Pulmonary artery endothelial cell (primary cell): ENCODE measurements around the gene AGTR1. TPM values are rescaled to one million over a fixed set of nuclear protein-coding genes. Genes with fewer than 3 reads are reported as not detected.

Experiments
- DNase-seq: peaks from one replicate; pipeline ENCODE4 v3.0.0-alpha.2; 2011; ENCODE audit warnings: low read depth, low spot score
- total RNA-seq: library from RNA; depleted of rRNA; stranded (reverse); fragments of >200 nt; gene quantifications from 2 replicates; pipeline ENCODE4 v1.2.3, GENCODE V29; 2014

The AGTR1 gene
- not detected in 2 replicates for total RNA-seq

DNA sequence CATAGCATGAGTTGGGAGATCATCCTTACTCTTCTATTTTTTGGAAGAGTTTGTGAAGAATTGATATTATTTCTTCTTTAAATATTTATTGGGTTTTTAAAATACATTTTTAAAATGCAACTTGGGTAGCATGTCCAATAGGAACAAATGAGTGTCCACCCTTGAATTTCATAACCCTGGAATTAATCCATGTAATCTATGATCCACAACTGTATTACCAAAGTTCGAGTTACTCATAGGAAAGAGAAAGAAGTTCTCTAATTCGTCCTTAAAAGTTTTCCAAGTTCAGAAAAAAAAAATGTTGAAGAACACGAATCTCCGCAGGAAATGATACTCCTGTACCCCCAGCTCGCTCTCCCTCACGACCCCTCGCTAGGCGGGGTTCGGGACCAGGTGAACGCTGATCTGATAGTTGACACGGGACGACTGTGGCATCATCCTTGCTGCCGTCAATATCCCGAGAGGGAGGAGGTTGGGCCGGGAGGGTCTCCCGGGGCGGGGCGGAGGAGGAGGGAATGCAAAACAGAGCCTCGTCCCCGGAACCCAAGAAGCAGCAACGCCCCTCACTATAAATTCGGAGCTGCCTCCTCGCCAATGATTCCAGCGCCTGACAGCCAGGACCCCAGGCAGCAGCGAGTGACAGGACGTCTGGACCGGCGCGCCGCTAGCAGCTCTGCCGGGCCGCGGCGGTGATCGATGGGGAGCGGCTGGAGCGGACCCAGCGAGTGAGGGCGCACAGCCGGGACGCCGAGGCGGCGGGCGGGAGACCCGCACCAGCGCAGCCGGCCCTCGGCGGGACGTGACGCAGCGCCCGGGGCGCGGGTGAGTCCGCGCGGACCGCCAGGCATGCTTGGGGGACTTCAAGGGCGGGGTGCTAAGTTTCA is at the start of gene AGTR1:
AGTR1 (plus strand) TSS at position 598 of the 884 bp plus-strand sequence. CDS start 43,133 bp downstream, outside the sequence.
- no peak for DNase-seq

- DNase-seq: no peak
Measured at GRCh38 chr3:148648685-148649352, 48.9 kb upstream of the AGTR1 start.

GRCh38 chr3:148651549-148651948 is 46.2 kb upstream of the AGTR1 start:
- DNase-seq: no peak

DNA sequence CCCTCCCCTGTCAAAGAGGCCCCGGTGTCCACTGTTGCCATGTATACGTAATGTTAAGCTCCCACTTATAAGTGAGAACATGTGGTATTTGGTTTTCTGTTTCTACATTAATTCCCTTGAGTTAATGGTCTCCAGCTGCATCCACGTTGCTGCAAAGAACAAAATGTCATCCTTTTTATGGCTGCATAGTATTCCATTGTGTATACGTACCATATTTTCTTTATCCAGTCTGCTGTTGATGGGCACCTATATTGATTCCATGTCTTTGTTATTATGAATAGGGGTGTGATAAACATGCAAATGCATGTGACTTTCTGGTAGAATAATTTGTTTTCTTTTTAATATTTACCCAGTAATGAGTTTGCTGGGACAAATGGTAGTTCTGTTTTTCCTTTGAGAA is 43.3 kb upstream of the AGTR1 start:
- DNase-seq: no peak

DNA sequence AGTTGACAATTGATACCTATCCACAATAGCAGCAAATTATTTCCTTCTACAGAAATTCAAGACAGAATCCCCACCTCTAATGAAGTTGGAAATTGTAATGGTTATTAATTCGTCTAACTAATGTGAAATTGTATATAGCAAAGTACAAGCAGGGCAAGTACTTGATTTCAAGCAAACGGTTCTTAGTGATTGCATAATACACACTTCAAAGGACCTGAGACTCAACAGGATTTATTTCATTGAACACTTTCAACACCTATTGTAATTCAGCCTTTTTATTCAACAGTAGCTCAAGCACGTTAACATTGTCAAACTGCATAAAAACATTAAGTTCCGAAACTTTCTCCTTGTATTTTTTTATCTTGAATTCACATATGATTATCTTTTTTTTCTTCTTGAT is 40.2 kb upstream of the AGTR1 start:
- no peak for DNase-seq

- DNase-seq: no peak
Measured at GRCh38 chr3:148659512-148659911, 38.2 kb upstream of the AGTR1 start.

DNA sequence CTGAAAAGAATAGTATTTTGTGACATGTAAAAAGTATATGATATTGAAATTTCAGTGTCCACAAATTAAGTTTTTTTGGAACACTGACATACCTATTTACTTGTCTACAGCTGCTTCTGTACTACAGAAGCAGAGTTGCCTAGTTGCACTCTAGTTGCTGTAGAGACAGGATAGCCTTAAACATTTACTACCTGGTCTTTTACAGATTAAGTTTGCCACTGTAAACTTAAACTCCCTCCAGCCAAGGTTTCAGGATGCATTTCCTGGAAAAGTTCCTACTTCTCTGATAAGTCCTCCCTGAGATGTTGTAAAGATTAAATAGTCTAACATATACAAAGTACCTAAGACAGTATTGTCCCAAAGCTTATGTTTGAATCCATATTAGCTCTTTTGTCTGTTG is 17.4 kb upstream of the AGTR1 start:
- no peak for DNase-seq

DNA sequence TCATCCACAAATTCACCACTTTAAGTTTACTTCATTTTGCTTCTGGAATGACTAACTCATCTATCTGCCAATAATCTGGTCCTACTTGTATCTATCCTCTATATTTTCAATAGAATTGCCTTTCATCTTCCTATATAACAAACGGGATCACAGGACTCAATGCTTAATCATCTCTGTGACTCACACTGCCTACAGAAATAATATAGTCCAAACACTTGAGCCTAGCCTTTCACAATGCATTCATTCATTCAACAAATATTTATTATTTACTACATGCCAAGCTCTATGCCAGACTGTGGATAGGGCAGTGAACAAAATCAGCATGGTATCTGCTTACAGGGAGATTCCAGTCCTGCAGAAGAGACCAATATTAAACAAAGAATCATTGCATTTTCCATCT is 16.6 kb upstream of the AGTR1 start:
- no peak for DNase-seq

- no peak for DNase-seq
Measured at GRCh38 chr3:148682997-148683396, 14.7 kb upstream of the AGTR1 start.

DNA sequence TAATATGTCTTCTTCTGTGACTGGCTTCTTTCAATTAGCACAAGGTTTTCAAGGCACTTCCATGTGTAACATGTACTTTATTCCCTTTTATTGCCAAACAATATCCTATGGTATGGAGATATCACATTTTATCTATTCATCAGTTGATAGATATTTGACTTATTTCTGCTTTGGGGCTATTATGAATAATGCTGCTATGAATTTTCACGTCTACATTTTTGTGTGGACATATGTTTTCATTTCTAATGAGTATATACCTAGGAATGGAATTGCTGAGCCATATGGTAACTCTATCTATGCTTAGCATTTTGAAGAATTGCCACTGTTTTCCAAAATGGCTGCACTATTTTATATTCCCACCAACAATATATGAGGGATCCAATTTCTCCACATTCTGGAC is 3.6 kb upstream of the AGTR1 start:
- DNase-seq: no peak

- DNase-seq: no peak
Measured at GRCh38 chr3:148698190-148698810, 597 bp downstream of the AGTR1 start.

- no peak for DNase-seq
Measured at GRCh38 chr3:148705314-148705713, 7.6 kb downstream of the AGTR1 start.

DNA sequence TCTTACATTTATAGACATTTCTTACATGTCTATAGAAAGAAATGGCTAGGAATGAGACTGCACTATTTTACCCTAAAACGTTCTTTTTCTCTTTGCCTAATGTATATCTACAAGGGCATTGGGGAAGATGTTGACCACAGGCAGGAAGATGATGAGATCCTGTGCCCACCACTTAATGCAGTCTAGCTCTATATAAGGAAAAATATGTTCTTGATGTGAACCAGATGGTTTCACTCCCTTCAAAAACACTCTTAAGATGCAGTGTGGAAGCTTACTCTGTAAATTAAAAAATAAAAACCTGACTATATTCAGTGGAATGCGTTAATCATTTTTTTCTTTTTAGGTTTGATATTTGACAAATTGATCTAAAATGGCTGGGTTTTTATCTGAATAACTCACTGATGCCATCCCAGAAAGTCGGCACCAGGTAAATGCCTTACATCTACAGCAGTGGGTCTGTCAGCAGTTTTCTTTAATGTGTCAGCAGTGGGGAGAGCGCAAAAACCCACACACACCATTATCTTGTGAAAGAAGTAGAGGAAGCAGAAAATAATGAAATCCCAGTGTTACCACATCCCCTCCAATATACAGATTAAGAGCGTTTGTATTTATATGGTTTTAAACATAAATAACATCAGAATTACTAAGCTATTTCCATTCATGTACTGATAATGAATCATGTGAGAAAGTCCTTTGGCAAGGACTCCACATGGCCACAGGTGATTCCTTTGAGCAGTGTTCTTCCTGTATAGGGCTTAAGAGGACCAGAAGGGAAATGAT is 10.1 kb downstream of the AGTR1 start:
- DNase-seq: no peak

- DNase-seq: no peak
Measured at GRCh38 chr3:148708409-148708808, 10.7 kb downstream of the AGTR1 start.

- no peak for DNase-seq
Measured at GRCh38 chr3:148709560-148710253, 12.0 kb downstream of the AGTR1 start.

DNA sequence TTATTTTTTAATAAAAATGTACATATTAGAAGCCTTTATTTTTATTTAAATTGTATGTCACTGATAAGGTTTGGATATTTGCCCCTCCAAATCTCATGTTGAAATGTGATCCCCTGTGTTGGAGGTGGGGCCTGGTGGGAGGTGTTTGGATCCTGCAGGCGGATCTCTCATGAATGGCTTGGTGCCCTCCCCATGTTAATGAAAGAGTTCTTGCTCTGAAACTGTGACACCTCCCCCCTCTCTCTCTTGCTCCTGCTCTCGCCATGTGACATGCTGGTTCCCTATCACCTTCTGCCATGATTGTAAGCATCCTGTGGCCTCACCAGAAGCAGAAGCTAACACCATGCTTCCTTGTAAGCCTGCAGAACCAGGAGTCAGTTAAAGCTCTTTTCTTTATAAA is 13.0 kb downstream of the AGTR1 start:
- no peak for DNase-seq

- DNase-seq: no peak
Measured at GRCh38 chr3:148711981-148712666, 14.4 kb downstream of the AGTR1 start.

GRCh38 chr3:148714521-148714920 is 16.8 kb downstream of the AGTR1 start:
- no peak for DNase-seq

DNA sequence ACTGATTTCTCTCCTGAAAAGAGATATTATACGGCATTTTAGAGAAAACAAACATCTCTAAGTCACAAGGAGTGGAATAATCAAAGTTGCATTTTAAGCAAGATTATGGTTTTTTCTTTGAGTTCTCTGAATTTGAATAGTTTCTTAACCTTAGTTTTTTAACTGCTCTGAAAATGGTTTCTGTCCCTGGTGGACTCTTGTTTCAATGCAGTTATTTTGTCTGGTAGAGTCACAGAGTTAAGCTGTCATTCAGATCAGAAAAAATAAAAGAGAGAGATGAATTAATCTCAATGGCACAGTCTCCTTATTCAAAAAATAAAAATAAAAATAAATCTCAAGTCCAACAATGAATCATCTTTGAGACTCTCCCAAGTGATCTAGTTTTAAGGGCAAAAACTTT is 19.0 kb downstream of the AGTR1 start:
- DNase-seq: no peak

DNA sequence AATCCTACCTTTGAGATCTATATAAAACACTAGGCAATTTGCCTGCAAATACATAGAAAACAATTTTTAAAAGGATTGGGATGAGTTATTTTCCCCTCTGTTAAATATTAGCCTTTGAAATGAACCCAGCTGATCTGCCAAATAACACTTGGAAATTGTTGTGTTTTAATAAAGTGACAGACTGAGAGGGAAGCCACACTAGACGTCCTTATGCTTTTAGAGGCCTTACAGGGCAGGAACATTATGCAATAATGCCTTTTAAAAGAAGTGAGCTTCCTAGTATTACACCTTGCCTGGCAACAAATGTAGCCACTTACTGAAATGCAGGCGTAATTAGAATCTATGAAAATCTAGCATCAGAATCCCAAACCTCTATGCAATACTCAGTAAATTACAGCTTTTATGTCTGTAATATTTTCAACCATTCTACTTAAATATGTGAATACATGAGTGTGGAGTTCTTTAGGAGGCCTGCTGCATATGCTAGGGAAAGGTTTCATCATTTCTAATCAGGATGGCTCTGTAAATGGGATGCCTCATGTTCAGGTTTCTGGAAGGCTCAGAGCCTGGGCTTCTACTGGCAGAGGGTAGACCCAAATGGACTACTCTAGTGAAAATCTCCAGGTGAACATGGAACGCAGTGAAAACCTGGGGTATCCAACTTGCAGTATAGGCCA is 20.3 kb downstream of the AGTR1 start:
- DNase-seq: no peak
